ENCODE data around the gene AP3M1. TPM values are rescaled to one million over a fixed set of nuclear protein-coding genes. Genes with fewer than 3 reads are reported as not detected.

Gene AP3M1
- total RNA-seq, 2 donors from 2014 or later, result 47.2 to 53.5 TPM

- Mint-ChIP-seq H3K36me3 (ENCODE audit: low read depth) (peaks cover 44% of the 10 kb centered on the region), H3K4me1 (peaks cover 12% of the 10 kb centered on the region), H3K27ac (no peak overlapping the region), H3K9me3 (no peaks in the 10 kb centered on the region), H3K4me3 (no peak overlapping the region), H3K27me3 (ENCODE audit: insufficient read depth) (no peaks in the 10 kb centered on the region)
- Histone ChIP-seq H3K9me3 (ENCODE audit: control insufficient read depth, low read length) (no peaks in the 10 kb centered on the region), H3K4me1 (ENCODE audit: control insufficient read depth, insufficient read depth, low read length) (peaks cover 2% of the 10 kb centered on the region), H3K27me3 (ENCODE audit: control insufficient read depth, insufficient read depth, low read length, poor library complexity, severe bottlenecking) (no peaks in the 10 kb centered on the region), H3K4me3 (ENCODE audit: low read length) (no peak overlapping the region), H3K9ac (ENCODE audit: extremely low read depth, low read length, poor library complexity, severe bottlenecking) (no peak overlapping the region), H3K27ac (ENCODE audit: low read depth, low read length) (no peak overlapping the region), H3K36me3 (ENCODE audit: control insufficient read depth, insufficient read depth, low read length) (peaks cover 94% of the 10 kb centered on the region)
- WGBS, 2 experiments (ENCODE audit: insufficient coverage in 1 of 2, insufficient read length in 1 of 2), result 71 to 95% methylated on average over 4 to 6 of the region's 6 CpGs
- DNase-seq, result no peak
- TF ChIP-seq CTCF (conservative IDR thresholded peaks at IDR 0.05), result no peak
These were observed 78.1 kb downstream of the AP3M1 start for GRCh38 chr10:74072503-74072902.

DNA sequence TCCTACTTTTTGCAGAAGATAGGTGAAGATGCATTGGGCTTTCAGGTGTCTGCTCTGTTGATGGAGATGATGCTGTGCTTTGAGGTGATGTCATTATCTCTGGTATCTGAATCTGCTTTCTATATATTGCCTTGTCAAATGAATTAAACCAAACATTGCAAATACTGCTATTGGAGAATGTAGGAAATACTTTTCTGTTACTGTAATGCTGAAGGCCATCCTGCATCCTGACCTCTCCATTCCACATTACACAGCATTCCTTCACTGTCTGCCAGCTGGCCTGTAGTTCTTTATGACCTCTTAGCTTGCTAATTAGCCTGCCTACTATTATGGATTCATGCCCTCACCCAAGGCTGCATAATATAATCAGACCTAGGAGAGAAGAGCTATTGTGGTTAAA, 79.5 kb downstream of the AP3M1 start:
- H3K27me3 ChIP-seq (ENCODE audit: control insufficient read depth, insufficient read depth, low read length, poor library complexity, severe bottlenecking), result no peaks in the 10 kb centered on the region
- Mint-ChIP-seq H3K4me1 (peaks cover 7% of the 10 kb centered on the region), H3K4me3 (no peak overlapping the region), H3K27me3 (ENCODE audit: insufficient read depth) (no peaks in the 10 kb centered on the region), H3K9me3 (no peaks in the 10 kb centered on the region), H3K36me3 (ENCODE audit: low read depth) (peaks cover 40% of the 10 kb centered on the region), H3K27ac (peak overlapping the region; percentile 20)
- no peak overlapping the region for H3K27ac ChIP-seq (ENCODE audit: low read depth, low read length)
- H3K4me3 ChIP-seq (ENCODE audit: low read length), result no peak overlapping the region
- no peaks in the 10 kb centered on the region for H3K4me1 ChIP-seq (ENCODE audit: control insufficient read depth, insufficient read depth, low read length)
- DNase-seq, result no peak
- H3K9ac ChIP-seq (ENCODE audit: extremely low read depth, low read length, poor library complexity, severe bottlenecking), result no peak overlapping the region
- peaks cover 94% of the 10 kb centered on the region for H3K36me3 ChIP-seq (ENCODE audit: control insufficient read depth, insufficient read depth, low read length)
- TF ChIP-seq CTCF (conservative IDR thresholded peaks at IDR 0.05), result no peak
- no peaks in the 10 kb centered on the region for H3K9me3 ChIP-seq (ENCODE audit: control insufficient read depth, low read length)

Other genes starting within 250 kb of the AP3M1 start
- 1 to 10 TPM; 2.7 to 3.3 TPM for gene PLAU, start 239.7 kb downstream of the AP3M1 start, total RNA-seq
- gene VCL, start 152.7 kb downstream of the AP3M1 start, total RNA-seq, result 100 to 1,000 TPM; 109 to 214 TPM
- 10 to 100 TPM; 23.6 to 36.7 TPM for gene ADK, start 393 bp upstream of the AP3M1 start, total RNA-seq